ENCODE results near the gene PRKG1. TPM values are rescaled to one million over a fixed set of nuclear protein-coding genes. Genes with fewer than 3 reads are reported as not detected.
A peak's percentile ranks its signal among the peaks of the same experiment; 100 is the strongest.
"Not testable (repeated sequence)": the region's sequence is repeated elsewhere in the genome, so short reads cannot be mapped to it uniquely, and the experiment has no call there.

The PRKG1 gene
- total RNA-seq, 1 donor, result 19.5 TPM

GRCh38 chr10:51445588-51445987 lies 371.3 kb downstream of the PRKG1 start:
- H4K20me1 ChIP-seq (ENCODE audit: insufficient read depth, low read length), result no peaks in the 10 kb centered on the region
- H3K4me3 ChIP-seq (ENCODE audit: insufficient read depth, low read length), result no peak overlapping the region
- H3K9me3 ChIP-seq (ENCODE audit: low read depth, low read length), result no peaks in the 10 kb centered on the region
- H3K4me2 ChIP-seq (ENCODE audit: insufficient read depth, low read length), result no peak overlapping the region
- no peak overlapping the region for H3K27ac ChIP-seq (ENCODE audit: low read depth, low read length)
- H3K27me3 ChIP-seq (ENCODE audit: insufficient read depth, low read length), result no peaks in the 10 kb centered on the region
- H3K36me3 ChIP-seq (ENCODE audit: insufficient read depth, low read length), result no peaks in the 10 kb centered on the region
- no peak overlapping the region for H2AFZ ChIP-seq (ENCODE audit: low read length)
- TF ChIP-seq CTCF (IDR thresholded peaks at IDR 0.05; ENCODE audit: extremely low read depth, low read depth, low read length), result no peak
- H3K79me2 ChIP-seq (ENCODE audit: insufficient read depth, low read length), result no peaks in the 10 kb centered on the region
- no peak for DNase-seq (ENCODE audit: insufficient read length, low spot score, missing footprints)
- no peaks in the 10 kb centered on the region for H3K4me1 ChIP-seq (ENCODE audit: insufficient read depth, low read length)

DNA sequence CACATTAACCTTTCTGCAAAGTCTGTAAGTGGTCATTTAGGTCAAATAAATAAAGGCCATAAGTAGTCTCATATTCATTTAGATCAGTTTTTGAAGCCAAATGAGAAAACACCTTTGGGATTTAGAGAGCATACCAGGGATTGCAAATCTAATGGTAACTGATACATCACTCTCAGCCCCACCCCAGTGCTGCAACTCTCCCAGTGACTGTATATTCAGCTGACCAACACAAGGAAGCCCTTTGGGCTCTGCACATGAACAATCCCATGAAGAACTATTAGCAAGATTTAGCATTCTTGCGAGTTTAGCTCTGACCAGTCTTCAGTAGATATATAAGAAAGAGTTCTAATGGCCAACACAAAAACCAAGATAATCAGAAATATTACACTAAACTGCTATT lies 372.8 kb downstream of the PRKG1 start:
- no peaks in the 10 kb centered on the region for H3K36me3 ChIP-seq (ENCODE audit: insufficient read depth, low read length)
- H3K4me3 ChIP-seq (ENCODE audit: insufficient read depth, low read length), result no peak overlapping the region
- no peak overlapping the region for H3K4me2 ChIP-seq (ENCODE audit: insufficient read depth, low read length)
- H3K9me3 ChIP-seq (ENCODE audit: low read depth, low read length), result no peaks in the 10 kb centered on the region
- H2AFZ ChIP-seq (ENCODE audit: low read length), result no peak overlapping the region
- H3K79me2 ChIP-seq (ENCODE audit: insufficient read depth, low read length), result no peaks in the 10 kb centered on the region
- no peaks in the 10 kb centered on the region for H3K4me1 ChIP-seq (ENCODE audit: insufficient read depth, low read length)
- no peak for TF ChIP-seq CTCF (IDR thresholded peaks at IDR 0.05; ENCODE audit: extremely low read depth, low read depth, low read length)
- DNase-seq (ENCODE audit: insufficient read length, low spot score, missing footprints), result peak; percentile 37
- no peaks in the 10 kb centered on the region for H3K27me3 ChIP-seq (ENCODE audit: insufficient read depth, low read length)
- no peaks in the 10 kb centered on the region for H4K20me1 ChIP-seq (ENCODE audit: insufficient read depth, low read length)
- no peak overlapping the region for H3K27ac ChIP-seq (ENCODE audit: low read depth, low read length)

DNA sequence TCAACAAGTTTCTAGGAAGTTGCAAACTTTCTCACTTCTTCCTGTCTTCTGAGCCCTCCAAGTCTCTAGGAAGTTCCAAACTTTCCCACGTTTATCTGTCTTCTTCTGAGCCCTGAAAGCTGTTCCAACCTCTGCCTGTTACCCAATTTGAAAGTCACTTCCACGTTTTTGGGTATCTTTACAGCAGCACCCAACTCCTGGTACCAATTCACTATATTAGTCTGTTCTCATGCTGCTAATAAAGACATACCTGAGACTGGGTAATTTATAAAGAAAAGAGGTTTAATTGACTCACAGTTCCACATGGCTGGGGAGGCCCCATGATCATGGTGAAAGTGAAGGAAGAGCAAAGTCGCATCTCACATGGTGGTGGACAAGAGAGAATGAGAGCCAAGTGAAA lies 381.5 kb downstream of the PRKG1 start:
- not testable (repeated sequence) for H2AFZ ChIP-seq (ENCODE audit: low read length); H3K27ac ChIP-seq (ENCODE audit: low read depth, low read length); H3K9me3 ChIP-seq (ENCODE audit: low read depth, low read length); H3K36me3 ChIP-seq (ENCODE audit: insufficient read depth, low read length); H3K4me2 ChIP-seq (ENCODE audit: insufficient read depth, low read length); DNase-seq (ENCODE audit: insufficient read length, low spot score, missing footprints); H3K4me3 ChIP-seq (ENCODE audit: insufficient read depth, low read length); H4K20me1 ChIP-seq (ENCODE audit: insufficient read depth, low read length); H3K4me1 ChIP-seq (ENCODE audit: insufficient read depth, low read length); H3K79me2 ChIP-seq (ENCODE audit: insufficient read depth, low read length); H3K27me3 ChIP-seq (ENCODE audit: insufficient read depth, low read length)

GRCh38 chr10:51459476-51459875 lies 385.2 kb downstream of the PRKG1 start:
- no peak for DNase-seq (ENCODE audit: insufficient read length, low spot score, missing footprints)
- Histone ChIP-seq H3K9me3 (ENCODE audit: low read depth, low read length) (no peaks in the 10 kb centered on the region), H3K4me1 (ENCODE audit: insufficient read depth, low read length) (no peaks in the 10 kb centered on the region), H3K4me3 (ENCODE audit: insufficient read depth, low read length) (no peak overlapping the region), H3K36me3 (ENCODE audit: insufficient read depth, low read length) (no peaks in the 10 kb centered on the region), H3K27me3 (ENCODE audit: insufficient read depth, low read length) (no peaks in the 10 kb centered on the region), H4K20me1 (ENCODE audit: insufficient read depth, low read length) (no peaks in the 10 kb centered on the region), H2AFZ (ENCODE audit: low read length) (no peak overlapping the region), H3K79me2 (ENCODE audit: insufficient read depth, low read length) (no peaks in the 10 kb centered on the region), H3K4me2 (ENCODE audit: insufficient read depth, low read length) (no peak overlapping the region), H3K27ac (ENCODE audit: low read depth, low read length) (no peak overlapping the region)
- no peak for TF ChIP-seq CTCF (IDR thresholded peaks at IDR 0.05; ENCODE audit: extremely low read depth, low read depth, low read length)
